HepG2 (cell line): Measurements from ENCODE around the gene ZNF48. TPM values are rescaled to one million over a fixed set of nuclear protein-coding genes. Genes with fewer than 3 reads are reported as not detected.

Experiments used
- ATAC-seq: fragments of 200-7000 bp; cut with Tn5 transposase; 3 replicates; pipeline ENCODE4 v1.9.1; 2020; ENCODE audit warnings: mild to moderate bottlenecking, moderate library complexity
- BruUV-seq: library from RNA; stranded (reverse); fragments of 400-500 nt; replicated peaks from 2 replicates; lab custom pipeline; 2021; lab: Mats Ljungman, UMichigan
- CTCF ChIA-PET: fragments of 300-600 bp; formaldehyde crosslinking; extraction: SDS; loops from one replicate; lab custom pipeline; 2021; ENCODE audit warnings: low total read pairs, inconsistent platforms, low intra/inter-chr PET ratio; lab: Yijun Ruan, JAX
- POLR2A ChIA-PET: fragments of 350-600 bp; sonication (Branson Sonifier 250); formaldehyde crosslinking; loops from one replicate; lab custom pipeline; 2020; ENCODE audit warnings: antibody characterized with exemption, inconsistent platforms; lab: Yijun Ruan, JAX
- DNase-seq: peaks from one replicate; pipeline ENCODE4 v3.0.0-alpha.2; 2015; ENCODE audit warnings: low spot score
- FAIRE-seq: peaks from 3 replicates; lab custom pipeline; 2011; peaks lifted over from hg19 to GRCh38; lab: Jason Lieb, UNC
- H2AFZ ChIP-seq: one replicate; pipeline ENCODE4 v1.6.1; 2011; ENCODE audit warnings: low read length, inconsistent platforms
- H3K27ac ChIP-seq: fragments of 300-600 bp; 3 replicates; pipeline ENCODE4 v1.8.0; 2011; ENCODE audit warnings: mixed run types, mild to moderate bottlenecking, mixed read lengths, low read length, inconsistent platforms; ENCODE audit not compliant: insufficient read depth; ENCODE audit errors: extremely low read length
- H3K27me3 ChIP-seq, 2 experiments: fragments of 200-600 bp in 1 of 2; 2 replicates in 1 of 2; 3 replicates in 1 of 2; pipeline versions ENCODE4 v1.6.0 to v1.8.0; 2011; ENCODE audit warnings: low read length in 2 of 2, mild to moderate bottlenecking in 2 of 2, moderate library complexity in 2 of 2, inconsistent platforms in 1 of 2; ENCODE audit not compliant: insufficient read depth in 2 of 2, control insufficient read depth in 1 of 2
- H3K36me3 ChIP-seq, 2 experiments: fragments of 200-600 bp in 1 of 2; replicated peaks in 1 of 2; 2 replicates in 1 of 2; 3 replicates in 1 of 2; pipeline versions ENCODE4 v1.5.1 to v1.8.0; 2011; ENCODE audit warnings: low read length in 2 of 2, inconsistent platforms in 1 of 2; ENCODE audit not compliant: insufficient read depth in 2 of 2, control insufficient read depth in 1 of 2
- H3K4me1 ChIP-seq: 2 replicates; pipeline ENCODE4 v1.5.1; 2012; ENCODE audit warnings: low read length, inconsistent platforms; ENCODE audit not compliant: insufficient read depth
- H3K4me2 ChIP-seq: 2 replicates; pipeline ENCODE4 v1.6.0; 2011; ENCODE audit warnings: low read depth, low read length, inconsistent platforms
- H3K4me3 ChIP-seq, 3 experiments: fragments of 200-600 bp in 1 of 3; sonication (generic), shearing (Covaris generic) in 1 of 3; replicated peaks in 1 of 3; 2 replicates each; pipeline ENCODE4 v1.5.1; 2011 to 2016; ENCODE audit warnings: low read length in 3 of 3, inconsistent platforms in 2 of 3, low read depth in 2 of 3, mild to moderate bottlenecking in 2 of 3, control low read depth in 1 of 3, mixed read lengths in 1 of 3; ENCODE audit not compliant: insufficient read depth in 1 of 3
- H3K79me2 ChIP-seq: one replicate; pipeline ENCODE4 v1.6.1; 2011; ENCODE audit warnings: low read length, inconsistent platforms; ENCODE audit not compliant: insufficient read depth
- H3K9ac ChIP-seq: 2 replicates; pipeline ENCODE4 v1.6.0; 2011; ENCODE audit warnings: mild to moderate bottlenecking, low read depth, low read length, inconsistent platforms; ENCODE audit not compliant: insufficient read depth
- H3K9me3 ChIP-seq: 2 replicates; pipeline ENCODE4 v1.5.1; 2012; ENCODE audit warnings: mild to moderate bottlenecking, low read length
- H4K20me1 ChIP-seq: 2 replicates; pipeline ENCODE4 v1.6.0; 2011; ENCODE audit warnings: inconsistent platforms, mild to moderate bottlenecking, low read length, moderate library complexity; ENCODE audit not compliant: insufficient read depth
- AKAP8 ChIP-seq: sonication (generic); formaldehyde crosslinking; IDR thresholded peaks from 2 replicates; pipeline ENCODE4 v1.5.1; 2020; ENCODE audit warnings: mild to moderate bottlenecking, missing genetic modification reagents
- CREB1 ChIP-seq, 2 experiments: fragments of 450-650 bp in 1 of 2; IDR thresholded peaks; 2 replicates each; pipeline ENCODE4 v1.6.1; 2016 to 2017; ENCODE audit warnings: control low read depth in 1 of 2, mild to moderate bottlenecking in 1 of 2, missing compliant biosample characterization in 1 of 2, missing genetic modification characterization in 1 of 2
- DNMT3B ChIP-seq: conservative IDR thresholded peaks from 2 replicates; pipeline ENCODE4 v1.6.1; 2016; ENCODE audit warnings: missing biosample characterization, control low read depth
- EED ChIP-seq: sonication (generic); formaldehyde crosslinking; IDR thresholded peaks from 2 replicates; pipeline ENCODE4 v1.5.0; 2020; ENCODE audit warnings: mild to moderate bottlenecking, missing genetic modification reagents
- FOXA3 ChIP-seq: IDR thresholded peaks from 2 replicates; pipeline ENCODE4 v1.6.1; 2016; ENCODE audit warnings: missing genetic modification reagents, missing compliant biosample characterization
- HNRNPK ChIP-seq: fragments of 200-400 bp; formaldehyde crosslinking; IDR thresholded peaks from 2 replicates; pipeline ENCODE4 v1.6.1; 2018; ENCODE audit warnings: low read length, low read depth, moderate library complexity, mild to moderate bottlenecking; ENCODE audit not compliant: poor library complexity, severe bottlenecking
- HOXD1 ChIP-seq: sonication (generic); formaldehyde crosslinking; IDR thresholded peaks from 2 replicates; pipeline ENCODE4 v1.5.0; 2020; ENCODE audit warnings: missing genetic modification reagents
- KLF13 ChIP-seq: sonication (generic); formaldehyde crosslinking; IDR thresholded peaks from 2 replicates; pipeline ENCODE4 v1.4.0; 2020; ENCODE audit warnings: mild to moderate bottlenecking, missing genetic modification reagents
- MED13 ChIP-seq: sonication (generic); formaldehyde crosslinking; IDR thresholded peaks from 2 replicates; pipeline ENCODE4 v1.5.0; 2020; ENCODE audit warnings: missing genetic modification reagents
- MEIS2 ChIP-seq: sonication (generic); formaldehyde crosslinking; IDR thresholded peaks from 2 replicates; pipeline ENCODE4 v1.9.0; 2021; ENCODE audit warnings: mild to moderate bottlenecking, missing genetic modification reagents
- MTA3 ChIP-seq: sonication (generic); formaldehyde crosslinking; IDR thresholded peaks from 2 replicates; pipeline ENCODE4 v1.4.0; 2020; ENCODE audit warnings: missing genetic modification reagents
- NR2C2 ChIP-seq: sonication (generic); formaldehyde crosslinking; IDR thresholded peaks from 2 replicates; pipeline ENCODE4 v1.4.0; 2020; ENCODE audit warnings: missing genetic modification reagents, mild to moderate bottlenecking, moderate library complexity, borderline replicate concordance
- NR2F1 ChIP-seq, 2 experiments: fragments of 450-650 bp in 1 of 2; formaldehyde crosslinking in 1 of 2; IDR thresholded peaks; 2 replicates each; pipeline versions ENCODE4 v1.5.0 to v1.6.1; 2016 to 2020; ENCODE audit warnings: mild to moderate bottlenecking in 1 of 2, missing compliant biosample characterization in 1 of 2, missing genetic modification reagents in 1 of 2, moderate library complexity in 1 of 2
- SOX6 ChIP-seq, 2 experiments: fragments of 450-650 bp in 1 of 2; sonication (generic) in 1 of 2; formaldehyde crosslinking in 1 of 2; IDR thresholded peaks; 2 replicates each; pipeline versions ENCODE4 v1.4.0 to v1.6.1; 2017 to 2020; ENCODE audit warnings: antibody characterized with exemption in 1 of 2, mild to moderate bottlenecking in 1 of 2, missing genetic modification reagents in 1 of 2
- WIZ ChIP-seq: sonication (generic); formaldehyde crosslinking; IDR thresholded peaks from 2 replicates; pipeline ENCODE4 v1.5.1; 2020; ENCODE audit warnings: mild to moderate bottlenecking, missing genetic modification reagents
- ZNF510 ChIP-seq: sonication (generic); formaldehyde crosslinking; IDR thresholded peaks from 2 replicates; pipeline ENCODE4 v1.4.0; 2020; ENCODE audit warnings: low read depth, mild to moderate bottlenecking, missing genetic modification reagents
- ZNF557 ChIP-seq: sonication (generic); formaldehyde crosslinking; IDR thresholded peaks from 2 replicates; pipeline ENCODE4 v1.4.0; 2020; ENCODE audit warnings: missing genetic modification reagents
- ZNF891 ChIP-seq: sonication (generic); formaldehyde crosslinking; IDR thresholded peaks from 2 replicates; pipeline ENCODE4 v1.5.0; 2020; ENCODE audit warnings: mild to moderate bottlenecking, missing genetic modification reagents
- ZSCAN21 ChIP-seq: sonication (generic); formaldehyde crosslinking; IDR thresholded peaks from 2 replicates; pipeline ENCODE4 v1.8.0; 2022; ENCODE audit warnings: mild to moderate bottlenecking, missing genetic modification reagents, moderate library complexity, borderline replicate concordance
- WGBS: methylation state at CpG from one replicate; pipeline ENCODE4 v1.1.6; 2017; ENCODE audit warnings: low lambda C conversion rate; 5-methylcytosine and 5-hydroxymethylcytosine counted together
- in situ Hi-C: cut with HindIII; loops from 2 replicates; pipeline ENCODE4 v1.10.0; 2017; ENCODE audit warnings: low pct_unique_long_range_greater_than_20kb; ENCODE audit not compliant: extremely low pct_ligation_motif_present
- intact Hi-C: fragments of 100-400 bp; cut with micrococcal nuclease; formaldehyde crosslinking; loops from one replicate; pipeline ENCODE4 v1.10.0; 2022; ENCODE audit not compliant: unreplicated experiment
- polyA plus RNA-seq, 8 experiments: library from polyadenylated mRNA; depleted of rRNA in 3 of 8; stranded (reverse) in 7 of 8; unstranded in 1 of 8; fragments of >200 nt; fragmentation: Illumina TruSeq in 4 of 8; extraction: Trizol in 4 of 8; gene quantifications; 2 replicates each; pipeline versions ENCODE4 v1.2.1 to v1.2.3, GENCODE V29; 2011 to 2016; ENCODE audit warnings: low read depth in 4 of 8, missing spikeins in 1 of 8, mixed read lengths in 1 of 8; ENCODE audit not compliant: insufficient read depth in 1 of 8
- total RNA-seq, 5 experiments: library from RNA; depleted of rRNA; stranded (reverse); fragments of >200 nt; fragmentation: Illumina TruSeq; extraction: Trizol; gene quantifications; 2 replicates each; pipeline ENCODE4 v1.2.3, GENCODE V29; 2016; ENCODE audit warnings: low read depth in 1 of 5
- TF ChIP-seq, protein P1 (sequence below): sonication (generic); formaldehyde crosslinking; IDR thresholded peaks from 2 replicates; pipeline ENCODE4 v1.8.0; 2022; ENCODE audit warnings: missing genetic modification reagents, mild to moderate bottlenecking, inconsistent platforms, borderline replicate concordance
- TF ChIP-seq, protein P2 (sequence below): sonication (generic); formaldehyde crosslinking; IDR thresholded peaks from 2 replicates; pipeline ENCODE4 v1.5.1; 2020; ENCODE audit warnings: missing genetic modification reagents, mild to moderate bottlenecking, borderline replicate concordance

ZNF48 gene
- total and polyA plus RNA-seq, 2 of the 13 experiments (the other 11 are each of a cell fraction or from before 2014, with no cell fraction given) = 9.9 to 12.3 TPM

DNA sequence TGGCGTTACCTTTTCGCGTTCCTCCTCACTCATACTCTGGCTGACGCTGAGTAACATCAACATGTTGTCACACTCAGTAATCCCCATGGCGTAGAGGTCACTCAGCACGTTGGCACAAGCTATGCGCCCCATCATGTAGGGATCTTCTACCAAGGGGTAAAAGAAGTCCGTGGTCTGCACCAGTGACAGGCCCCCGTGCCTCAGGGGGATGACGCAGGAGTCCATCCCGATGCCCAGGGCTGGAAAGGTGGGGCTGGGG, 49.9 kb downstream of the ZNF48 start (continued):
- TF ChIP-seq AKAP8 (CRISPR knock-in tag) (0 out of 2 replicates have a peak, but pooled peaks have one; percentile 53), NR2F1 (CRISPR knock-in tag; IDR thresholded peaks at IDR 0.05) (no peak), WIZ (0 out of 2 replicates have a peak, but pooled peaks have one; percentile 46), KLF13 (CRISPR knock-in tag) (0 out of 2 replicates have a peak, but pooled peaks have one; percentile 1), ZSCAN21 (peak; percentile 17; the same call in 1 of the 2 replicates), ZNF891 (peak; percentile 43; the same call in 1 of the 2 replicates), MEIS2 (0 out of 2 replicates have a peak, but pooled peaks have one; percentile 13), ZNF557 (CRISPR knock-in tag) (no peak)
- TF ChIP-seq, protein P1, sequence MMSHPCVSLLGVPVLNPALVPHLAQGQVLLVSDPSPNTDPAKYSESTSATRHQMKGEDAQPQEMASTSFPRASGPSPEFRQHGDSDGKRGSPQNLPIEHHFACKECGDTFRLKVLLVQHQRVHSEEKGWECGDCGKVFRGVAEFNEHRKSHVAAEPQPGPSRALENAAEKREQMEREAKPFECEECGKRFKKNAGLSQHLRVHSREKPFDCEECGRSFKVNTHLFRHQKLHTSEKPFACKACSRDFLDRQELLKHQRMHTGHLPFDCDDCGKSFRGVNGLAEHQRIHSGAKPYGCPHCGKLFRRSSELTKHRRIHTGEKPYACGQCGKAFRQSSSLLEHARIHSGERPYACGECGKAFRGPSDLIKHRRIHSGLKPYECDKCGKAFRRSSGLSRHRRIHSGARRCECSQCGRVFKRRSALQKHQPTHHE (CRISPR knock-in tag) = 0 out of 2 replicates have a peak, but pooled peaks have one; percentile 31

DNA sequence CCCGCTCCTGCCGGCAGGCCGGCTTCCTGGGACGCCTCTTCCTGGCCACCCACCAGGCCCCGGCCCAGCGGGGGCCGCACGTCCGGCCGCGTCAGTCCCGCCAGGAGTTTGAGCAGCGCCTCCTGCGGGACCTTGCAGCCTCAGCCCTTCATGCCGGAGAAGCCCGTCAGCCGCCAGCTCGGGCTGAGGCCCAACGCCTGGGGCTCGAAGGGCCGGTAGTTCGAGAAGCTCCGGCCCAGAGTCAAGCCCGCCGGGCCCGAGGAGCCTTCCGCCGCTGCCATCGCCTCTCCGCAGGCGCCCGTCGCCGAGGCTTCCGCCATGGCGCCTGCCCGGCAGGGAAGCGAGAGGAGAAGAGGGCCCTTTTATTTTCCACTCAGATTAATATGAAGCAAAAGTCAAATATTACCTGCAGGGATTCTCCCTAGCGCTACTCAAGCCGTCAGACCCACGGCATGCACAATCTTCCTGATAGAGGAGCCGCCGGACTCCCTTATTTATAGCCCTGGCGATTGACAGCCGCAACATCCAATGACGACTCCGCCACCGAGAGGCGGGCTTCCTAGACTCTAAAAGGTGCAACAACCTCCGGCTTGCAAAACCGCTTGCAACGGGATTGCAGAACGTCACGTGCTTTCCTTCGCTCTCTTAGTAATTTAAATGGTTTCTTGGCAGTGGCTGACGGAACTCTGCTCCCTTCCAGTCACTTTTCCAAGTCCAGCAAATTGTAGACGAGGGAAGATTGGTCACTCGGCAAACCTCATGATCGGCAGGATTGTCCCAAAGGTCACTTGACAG, 50.4 kb downstream of the ZNF48 start, which contains the start of gene SEPHS2:
SEPHS2 (minus strand) TSS at position 467 of the 795 bp plus-strand sequence; CDS start at position 320, 147 bp downstream.
- FAIRE-seq = peak; percentile 72
- Histone ChIP-seq H3K79me2 (peaks cover 27% of the 10 kb centered on the region), H3K4me3 (peak within 1 kb of the TSS; percentile 86 to 92 (median 91)), H3K9ac (peak within 1 kb of the TSS; percentile 96), H2AFZ (no peak within 1 kb of the TSS), H3K9me3 (no peaks in the 10 kb centered on the region), H3K36me3 (no peaks in the 10 kb centered on the region; a peak in 2 of 5 replicates), H3K27me3 (no peaks in the 10 kb centered on the region; a peak in 1 of 5 replicates), H3K4me1 (peaks cover 94% of the 10 kb centered on the region), H4K20me1 (peaks cover 24% of the 10 kb centered on the region), H3K27ac (peak within 1 kb of the TSS; percentile 95), H3K4me2 (peak within 1 kb of the TSS; percentile 87)
- intact Hi-C loops (no loop called here), in situ Hi-C loops (no loop called here)
- POLR2A ChIA-PET = interaction anchor here (1.1 to 4.6 kb wide), 19 partner anchors 8 to 165 kb away, joined by 3 to 36 read pairs (median 5); partner anchors contain the start of genes DCTPP1, ITGAL, ZNF689 and ZNF747
- peak; percentile 52 for ATAC-seq
- no TSS peak for BruUV-seq
- CTCF ChIA-PET = interaction anchor here (1.6 kb wide), 1 partner anchor 16 kb away, joined by 4 read pairs; the partner anchor contains the start of gene DCTPP1
- DNase-seq = peak; percentile 97
- WGBS = 52% methylated on average over 44 of the region's 59 CpGs
- TF ChIP-seq MED13 (CRISPR knock-in tag) (no peak), DNMT3B (CRISPR knock-in tag) (no peak), HOXD1 (peak; percentile 9; the same call in 1 of the 2 replicates), ZNF510 (CRISPR knock-in tag) (no peak; the same call in 1 of the 2 replicates), MTA3 (CRISPR knock-in tag) (no peak), EED (peak; percentile 49; the same call in 1 of the 2 replicates), FOXA3 (no peak; the same call in none of the 2 replicates), CREB1 (IDR thresholded peaks at IDR 0.05) (peak; percentile 78), CREB1 (CRISPR knock-in tag; IDR thresholded peaks at IDR 0.05) (peak; percentile 80), NR2C2 (peak; percentile 64; the same call in 1 of the 2 replicates), SOX6 (IDR thresholded peaks at IDR 0.05) (no peak), SOX6 (CRISPR knock-in tag; IDR thresholded peaks at IDR 0.05) (peak; percentile 66; the same call in 1 of the 2 replicates), HNRNPK (no peak), ZNF557 (CRISPR knock-in tag) (no peak)
- TF ChIP-seq, protein P2, sequence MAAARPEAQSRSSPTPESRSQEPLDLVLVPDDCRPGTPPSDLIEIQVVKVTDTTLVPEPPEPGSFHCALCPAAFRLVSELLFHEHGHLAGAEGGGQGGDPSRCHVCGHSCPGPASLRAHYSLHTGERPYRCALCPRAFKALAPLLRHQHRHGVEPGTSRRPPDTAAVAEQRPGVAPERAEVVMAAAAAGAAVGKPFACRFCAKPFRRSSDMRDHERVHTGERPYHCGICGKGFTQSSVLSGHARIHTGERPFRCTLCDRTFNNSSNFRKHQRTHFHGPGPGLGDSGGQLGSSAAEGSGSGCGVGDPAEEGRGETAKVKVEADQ = no peak; the same call in 1 of the 2 replicates
